Muscle of back (tissue), 11 donors: ENCODE measurements around the gene CHAF1A. TPM values are rescaled to one million over a fixed set of nuclear protein-coding genes. Genes with fewer than 3 reads are reported as not detected.

ENCODE experiments used
- DNase-seq, 3 donors: peaks; one replicate each; pipeline versions ENCODE4 v3.0.0 to v3.0.0-alpha.2; 2013
- polyA plus RNA-seq, 10 donors: library from polyadenylated mRNA; unstranded; fragments of 120-200 nt; gene quantifications; one replicate each; pipeline ENCODE4 v1.2.1, GENCODE V29; 2013; ENCODE audit not compliant: insufficient read length in 10 of 10

The CHAF1A gene
- polyA plus RNA-seq, 10 donors: 8.2 to 17.3 (median 12.3) TPM

DNA sequence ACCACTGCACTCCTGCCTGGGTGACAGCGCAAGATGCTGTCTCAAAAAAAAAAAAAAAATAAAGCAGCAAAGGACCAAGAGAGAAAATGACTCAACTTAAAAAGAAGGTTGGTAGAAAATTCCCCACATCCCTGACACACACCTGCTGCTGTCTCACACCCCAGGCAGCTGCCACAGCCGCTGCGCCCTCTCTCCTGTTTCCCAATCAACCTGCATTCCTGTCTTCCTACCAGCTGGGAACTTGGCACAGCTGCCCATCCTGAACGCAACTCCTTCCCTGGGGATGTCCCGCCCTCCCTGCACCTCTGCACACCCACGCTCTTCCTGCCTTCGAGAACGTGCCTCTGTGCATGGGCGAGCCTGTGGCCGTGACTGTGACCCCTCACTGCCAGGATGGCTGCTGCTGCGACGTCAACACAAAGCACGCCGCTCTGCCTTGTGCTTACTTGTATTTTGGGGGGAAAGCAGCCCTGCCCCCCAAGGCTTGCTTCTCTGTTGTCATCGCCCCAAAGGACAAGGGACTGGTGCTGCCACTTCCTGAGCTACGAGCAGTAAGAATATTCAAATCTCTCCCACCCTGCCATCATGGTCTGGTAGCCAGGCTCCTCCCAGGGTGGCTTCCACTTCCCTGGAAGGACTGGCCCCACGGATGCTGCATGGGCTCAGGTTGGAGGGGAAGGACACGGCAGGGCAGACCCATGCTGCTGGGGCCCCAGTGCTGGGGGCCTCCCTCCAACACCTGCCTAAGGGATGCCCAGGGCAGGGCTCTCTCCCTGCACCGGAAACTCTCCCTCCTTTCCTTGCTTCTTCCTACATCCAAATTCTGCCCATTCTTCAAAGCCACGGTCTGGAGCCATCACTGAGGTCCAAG, 22.8 kb upstream of the CHAF1A start:
- DNase-seq: no peak

DNA sequence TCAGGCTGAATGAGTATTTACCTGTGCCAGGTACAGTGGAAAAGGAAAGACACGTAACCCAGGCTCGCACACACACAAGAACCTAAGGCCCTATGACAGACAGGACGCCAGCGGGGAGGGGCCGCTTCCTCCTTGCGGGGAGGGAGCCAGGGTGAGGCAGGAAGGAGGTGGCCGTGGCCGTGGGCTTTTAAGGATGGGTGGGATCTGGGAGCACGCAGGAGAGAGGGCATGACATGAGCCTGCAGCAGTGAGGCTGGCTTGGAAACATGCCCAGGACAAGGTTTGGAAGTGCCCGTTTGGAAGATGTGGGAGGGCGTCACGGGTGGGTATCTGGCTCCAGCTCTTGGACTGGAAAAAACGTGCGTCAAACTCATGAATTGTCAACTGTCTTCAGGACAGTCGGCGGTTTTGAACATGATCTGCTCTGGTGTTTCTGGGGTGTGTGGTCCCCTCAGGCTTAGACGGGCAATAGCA, 22.1 kb upstream of the CHAF1A start:
- no peak for DNase-seq

DNA sequence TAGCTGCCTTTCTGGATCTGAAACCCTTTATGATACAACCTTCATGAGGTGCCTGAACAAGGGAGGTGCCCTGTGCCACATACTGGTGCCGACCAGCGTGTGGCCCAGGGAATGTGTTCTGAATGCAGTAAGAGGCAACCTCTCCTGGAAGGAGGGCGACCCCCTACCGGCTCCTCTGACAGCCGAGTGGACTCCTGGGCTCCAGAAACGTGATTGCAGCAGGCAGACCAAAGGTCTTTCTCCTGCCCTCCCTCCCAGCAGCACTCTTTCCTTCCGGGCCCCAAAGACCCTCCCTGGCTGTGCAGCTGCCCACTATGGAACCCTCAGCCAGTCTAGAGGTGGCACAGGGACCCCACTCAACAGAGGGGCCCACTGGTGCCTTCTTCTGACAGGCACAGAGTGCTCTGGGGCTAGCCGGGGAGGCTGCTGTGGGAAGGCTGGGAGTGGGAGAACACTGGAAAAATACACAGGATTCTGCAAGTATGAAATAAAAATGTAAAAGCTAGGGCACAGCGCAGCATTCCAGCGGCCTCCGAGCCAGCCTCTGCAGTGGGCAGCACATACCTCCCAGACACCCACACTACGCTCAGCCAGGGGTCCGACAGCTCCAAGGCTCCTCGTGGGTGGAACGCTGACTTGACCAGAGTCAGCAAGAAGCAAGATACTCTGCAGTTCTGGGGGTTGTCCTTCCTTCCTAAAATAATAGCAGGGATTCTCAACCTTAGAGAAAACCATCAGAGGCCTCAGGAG, 17.0 kb upstream of the CHAF1A start:
- DNase-seq: no peak

DNA sequence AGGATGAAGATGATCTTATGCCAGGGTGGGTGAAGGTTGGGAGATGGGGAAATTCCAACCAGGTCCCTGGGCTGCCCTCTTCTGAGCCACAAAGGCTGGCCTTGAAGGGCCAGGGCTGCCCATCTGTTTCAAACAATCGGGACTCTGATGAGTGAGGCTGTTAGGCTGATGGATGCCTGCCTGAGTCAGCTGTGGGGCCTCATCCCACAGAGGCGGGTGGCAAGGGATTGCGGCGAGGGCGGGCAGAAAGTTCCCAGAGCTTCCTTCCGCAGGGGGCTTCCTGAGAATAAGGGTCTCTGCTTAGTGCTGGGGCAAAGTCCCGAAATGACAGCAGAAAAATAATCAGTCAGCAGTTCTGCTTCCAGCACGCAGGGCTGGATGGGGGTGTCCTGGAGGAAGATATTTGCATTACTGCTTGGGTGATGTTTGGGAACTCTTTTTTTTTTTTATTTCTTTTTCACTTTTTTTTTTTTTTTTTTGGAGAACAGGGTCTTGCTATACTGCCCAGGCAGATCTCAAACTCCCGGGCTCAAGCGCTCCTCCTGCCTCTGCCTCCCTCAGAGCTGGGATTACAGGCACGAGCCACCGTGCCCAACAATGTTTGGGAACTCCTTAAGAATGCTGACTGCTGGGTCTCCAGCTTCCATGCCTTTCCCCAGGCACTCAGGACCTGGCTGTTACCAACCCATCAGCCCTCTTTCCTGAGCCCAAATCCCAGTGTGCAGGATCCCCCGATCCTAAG, 16.2 kb upstream of the CHAF1A start:
- peak in 1 of 3 donors; percentile 11 for DNase-seq

DNA sequence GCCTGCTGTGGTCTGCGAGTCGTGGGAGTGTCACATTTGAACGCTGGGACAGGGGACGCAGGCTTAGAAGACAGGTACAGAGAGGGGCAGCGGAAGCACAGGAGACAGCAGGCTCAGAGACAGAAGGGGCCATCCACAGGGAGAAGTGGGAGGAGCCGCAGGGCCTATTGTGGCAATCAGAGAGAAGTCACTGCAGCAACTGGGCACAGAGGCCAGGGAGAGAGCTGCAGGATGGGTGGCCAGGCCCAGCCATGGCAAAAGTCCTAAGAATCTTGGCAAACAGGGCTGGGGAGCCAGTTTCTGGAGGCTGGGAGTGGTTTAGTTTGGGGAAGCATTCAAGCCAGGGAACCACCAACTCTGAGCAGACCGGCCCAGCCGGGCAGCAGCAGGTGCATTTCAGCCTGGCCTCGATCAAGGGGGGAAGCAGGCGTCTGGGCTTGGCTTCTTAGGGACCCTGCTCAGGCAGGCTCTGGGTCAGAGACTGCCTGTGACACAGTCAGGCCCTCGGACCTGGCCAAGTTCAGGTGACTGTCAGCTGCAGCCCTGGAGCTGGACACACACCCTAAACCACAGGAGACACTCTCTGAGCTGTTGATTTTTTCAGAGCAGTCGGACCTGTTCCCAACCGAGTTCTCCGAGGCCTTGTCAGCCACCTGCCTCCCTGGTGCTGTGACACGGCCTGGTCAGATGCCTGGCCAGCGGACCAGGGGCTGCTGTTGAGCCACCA, 13.9 kb upstream of the CHAF1A start:
- DNase-seq: peak in 1 of 3 donors; percentile 58

DNA sequence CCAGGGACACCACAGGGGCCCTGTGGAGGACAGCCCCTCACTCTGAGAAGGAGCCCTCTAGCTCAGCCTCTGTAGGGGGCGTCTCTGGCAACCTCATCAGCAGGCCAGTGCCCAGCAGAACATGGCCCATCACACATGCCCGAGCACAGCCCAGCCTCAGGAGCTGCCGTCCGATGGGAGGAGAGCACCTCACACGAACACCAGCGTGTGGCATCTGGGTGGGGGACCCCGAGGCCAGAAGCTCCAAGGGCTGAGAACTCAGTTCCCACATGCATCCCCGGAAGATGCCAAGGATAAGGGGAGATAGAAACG, 13.4 kb upstream of the CHAF1A start:
- DNase-seq: no peak

DNA sequence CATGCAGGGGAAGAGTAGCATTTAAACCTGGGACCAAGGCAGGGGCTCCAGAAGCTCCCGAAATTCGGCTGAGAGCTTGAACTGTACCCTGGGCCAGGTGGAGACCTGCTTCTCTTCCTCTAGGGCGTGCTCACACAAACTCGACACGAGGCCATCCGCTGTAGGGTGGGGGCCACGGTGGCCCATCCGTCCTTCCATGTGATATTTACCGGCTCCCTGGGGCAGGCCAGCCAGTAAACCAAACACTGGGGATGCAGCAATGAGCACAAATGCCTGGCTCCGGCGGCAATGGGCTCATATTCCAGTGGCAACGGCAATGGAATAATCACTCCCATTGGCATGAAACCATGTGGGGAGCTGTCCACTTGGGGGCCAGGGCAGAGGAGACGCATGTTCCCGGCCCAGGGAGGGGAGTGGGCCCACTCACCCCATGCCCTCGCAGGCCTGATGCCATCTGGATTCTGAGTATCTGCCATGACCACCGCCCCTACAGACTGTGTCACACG, 12.9 kb upstream of the CHAF1A start:
- no peak for DNase-seq

DNA sequence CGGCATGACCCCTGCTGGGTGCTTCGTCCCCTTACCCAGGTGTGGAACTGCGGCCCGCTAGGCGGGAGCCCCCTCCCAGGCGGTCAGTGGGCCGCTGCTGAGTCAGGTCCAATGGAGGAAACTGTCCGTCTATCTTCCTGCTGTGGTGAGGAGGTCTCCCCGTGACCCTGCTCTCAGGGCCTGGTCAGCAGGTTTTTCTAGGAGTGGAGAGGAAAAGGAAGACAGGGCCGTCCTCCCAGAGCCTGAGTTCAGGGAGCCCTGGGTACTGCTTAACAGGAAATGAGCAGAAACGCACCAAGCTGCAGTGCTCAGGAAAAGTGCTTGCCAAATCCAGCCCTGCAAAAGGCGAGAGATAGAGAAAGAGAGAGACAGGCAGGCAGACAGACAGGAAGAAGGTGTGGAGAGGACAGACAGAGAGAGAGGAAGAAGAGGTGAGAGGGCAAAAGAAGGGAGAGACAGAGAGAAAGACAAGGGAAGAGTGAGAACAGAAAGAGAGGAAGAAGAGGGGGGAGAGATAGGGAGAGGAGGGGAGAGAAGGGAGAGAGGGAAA, 12.3 kb upstream of the CHAF1A start:
- DNase-seq: peak in 1 of 3 donors; percentile 79

DNA sequence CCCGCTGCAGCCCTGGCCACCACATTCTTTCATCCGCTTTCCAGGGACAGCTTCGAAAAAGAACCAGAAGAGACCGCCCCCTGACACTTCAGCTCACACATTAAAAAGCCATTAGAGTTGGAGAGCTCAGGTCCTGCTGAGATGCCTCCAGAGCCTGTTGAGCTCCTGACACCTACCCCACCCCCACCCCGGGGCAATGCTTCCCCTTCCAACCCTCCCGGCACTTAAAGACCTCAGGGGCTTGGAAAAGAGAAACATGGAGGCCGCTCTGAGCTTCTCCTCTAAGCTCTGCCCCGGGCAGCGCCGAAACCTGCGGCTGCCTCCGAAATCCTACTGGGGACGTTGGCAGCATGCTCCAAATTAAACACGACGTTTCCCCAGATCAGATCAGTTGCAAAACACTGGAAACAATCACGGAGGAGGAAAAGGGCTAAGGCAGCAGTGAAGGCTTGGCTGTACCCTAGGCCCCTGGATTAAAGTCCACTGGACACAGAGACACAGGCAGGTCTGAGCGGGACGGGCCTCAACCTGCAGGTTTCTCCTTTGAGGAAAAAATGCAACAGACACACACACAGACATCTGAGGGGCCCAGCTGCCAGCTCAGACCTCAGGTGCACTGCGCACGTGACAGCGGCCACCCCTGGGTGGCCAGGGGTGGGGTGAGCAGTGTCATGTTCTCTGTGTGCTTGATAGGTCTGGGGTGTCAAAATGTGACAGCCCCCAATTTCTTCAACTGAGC, 11.7 kb upstream of the CHAF1A start:
- peak in 1 of 3 donors; percentile 63 for DNase-seq

DNA sequence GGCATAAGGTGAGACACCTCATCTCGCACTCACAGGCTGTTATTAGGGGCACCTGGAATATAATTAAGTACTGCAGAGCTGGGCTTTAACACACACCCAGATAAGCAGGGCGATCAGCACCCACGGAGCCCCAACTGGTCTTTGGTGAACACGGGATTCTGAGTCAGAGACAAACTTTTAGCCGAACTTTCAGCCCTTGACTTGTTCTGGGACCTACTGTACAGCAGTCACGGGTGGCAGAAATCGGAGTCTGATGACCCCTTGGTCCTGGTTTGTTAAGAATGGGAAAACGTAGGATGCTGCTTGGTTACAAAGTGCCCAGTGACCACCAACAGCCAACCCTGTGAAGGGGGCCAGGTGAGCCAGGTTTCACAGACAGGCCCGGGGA, 11.1 kb upstream of the CHAF1A start:
- no peak for DNase-seq

DNA sequence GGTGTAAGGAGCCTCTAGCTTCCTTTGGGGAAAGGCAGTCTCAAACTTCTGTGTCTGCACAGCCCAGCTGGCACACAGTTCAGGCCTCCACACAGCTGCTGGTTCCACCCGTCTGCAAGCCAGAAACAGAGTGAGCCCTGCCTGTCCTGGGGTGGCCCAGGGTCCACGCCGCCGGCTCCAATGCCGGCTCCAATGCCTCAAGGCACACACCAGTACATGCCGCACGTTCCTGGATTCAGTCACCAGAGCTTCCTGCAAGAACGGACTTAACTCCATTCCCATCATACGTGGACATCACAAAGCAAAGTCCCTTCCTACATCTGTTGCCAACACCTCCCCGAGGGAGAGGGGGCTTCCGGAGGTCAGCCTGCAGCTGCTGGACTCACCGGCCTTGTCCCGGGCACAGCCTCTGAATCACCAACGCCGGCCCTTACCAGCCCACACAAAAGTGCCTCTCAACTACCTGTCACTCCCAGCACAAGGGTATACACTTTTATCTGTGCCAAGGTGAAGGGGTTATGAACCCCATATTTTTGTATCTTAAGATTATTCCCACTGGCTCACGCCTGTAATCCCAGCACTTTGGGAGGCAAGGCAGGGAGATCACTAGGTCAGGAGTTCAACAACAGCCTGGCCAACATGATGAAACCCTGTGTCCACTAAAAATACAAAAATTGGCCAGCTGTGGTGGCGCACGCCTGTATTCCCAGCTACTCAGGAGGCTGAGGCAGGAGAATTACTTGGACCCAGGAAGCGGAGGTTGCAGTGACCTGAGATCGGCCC, 10.5 kb upstream of the CHAF1A start:
- DNase-seq: peak in 2 of 3 donors; percentile 76 to 84

DNA sequence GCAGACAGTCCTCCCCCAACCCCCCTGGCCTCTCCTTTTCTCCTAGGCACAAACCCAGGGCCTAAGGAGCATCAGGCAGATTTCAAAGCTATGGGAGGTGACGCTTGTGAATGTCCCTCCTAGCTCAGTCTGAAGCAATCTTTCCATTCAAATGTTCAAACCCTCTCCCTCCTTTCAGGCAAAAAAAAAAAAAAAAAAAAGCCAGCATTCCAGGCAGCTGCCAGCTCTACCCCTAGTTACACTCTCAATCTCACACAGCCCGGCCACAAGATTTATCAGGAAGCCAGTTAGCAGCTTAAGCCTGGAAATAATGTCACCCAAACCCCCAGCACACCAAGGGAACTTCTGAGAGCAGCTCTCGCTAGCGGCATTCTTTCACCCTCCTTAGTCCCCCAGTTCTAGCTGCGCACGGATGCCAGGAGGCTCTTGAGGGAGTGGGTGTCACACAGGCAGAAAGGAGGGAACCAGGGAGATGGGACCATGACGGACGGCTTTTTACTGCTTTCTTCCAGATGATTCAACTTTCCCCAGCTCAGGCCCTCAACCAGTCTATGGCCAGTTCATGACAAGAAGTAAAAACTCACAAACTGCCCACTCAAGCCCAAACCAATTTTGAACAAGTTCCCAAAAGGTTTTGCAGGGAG, 8.4 kb upstream of the CHAF1A start:
- peak in 1 of 3 donors; percentile 46 for DNase-seq

DNA sequence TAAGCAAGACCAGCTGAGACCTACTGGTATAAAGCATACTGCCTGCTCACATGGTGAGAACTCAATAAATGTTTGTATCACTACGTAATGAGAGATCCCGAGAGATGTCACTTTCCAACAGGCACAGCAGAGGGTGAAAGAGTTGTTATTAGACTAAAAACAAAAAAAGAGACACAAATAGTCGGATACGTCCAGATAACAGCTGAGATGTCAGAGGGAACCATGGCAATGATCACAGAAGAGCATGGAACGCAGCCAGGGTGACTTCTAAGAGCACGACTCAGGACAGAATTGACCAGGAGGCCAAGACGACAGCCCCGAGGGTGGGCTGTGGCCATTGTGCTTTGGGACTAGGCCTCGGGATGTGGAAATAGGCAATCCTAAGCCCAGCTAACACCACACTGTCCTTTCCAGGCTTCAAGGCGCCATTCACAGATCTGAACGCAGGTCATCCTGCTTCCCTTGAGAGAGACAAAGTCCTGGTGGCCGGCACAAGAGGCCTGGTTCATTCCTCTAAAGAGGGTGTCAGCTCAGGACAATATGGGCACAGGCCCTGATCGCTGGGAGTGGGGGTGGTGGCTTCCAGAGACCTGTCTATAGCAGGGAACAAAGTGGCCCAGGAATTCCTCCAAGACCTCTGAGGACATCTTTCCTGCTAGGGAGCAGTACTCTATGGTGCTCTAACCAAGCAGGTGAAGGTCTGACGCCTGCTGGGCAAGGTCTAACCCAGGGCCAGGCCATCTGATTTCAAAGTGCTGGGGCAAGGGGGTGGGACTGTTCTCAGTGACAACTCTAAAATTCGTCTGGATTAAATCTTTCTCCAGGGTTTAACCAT, 5.3 kb upstream of the CHAF1A start:
- DNase-seq: peak in 1 of 3 donors; percentile 29

DNA sequence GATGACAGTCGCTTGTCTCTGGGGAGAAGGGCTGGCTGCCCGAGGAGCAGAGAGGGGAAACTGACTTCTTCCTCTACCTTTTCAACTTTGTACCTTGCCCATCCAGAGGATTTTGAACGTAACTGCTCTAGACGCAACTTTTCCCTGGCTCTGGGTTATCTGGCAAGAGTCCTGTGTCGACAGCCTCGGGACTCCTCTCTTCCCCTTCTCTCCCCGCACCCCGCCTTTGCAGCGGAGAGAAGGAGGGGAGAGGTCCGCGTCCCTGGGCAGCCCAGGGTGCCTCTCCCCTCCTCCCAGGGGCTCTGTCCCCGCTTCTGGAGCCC, 2.7 kb upstream of the CHAF1A start:
- peak in 1 of 3 donors; percentile 76 for DNase-seq

DNA sequence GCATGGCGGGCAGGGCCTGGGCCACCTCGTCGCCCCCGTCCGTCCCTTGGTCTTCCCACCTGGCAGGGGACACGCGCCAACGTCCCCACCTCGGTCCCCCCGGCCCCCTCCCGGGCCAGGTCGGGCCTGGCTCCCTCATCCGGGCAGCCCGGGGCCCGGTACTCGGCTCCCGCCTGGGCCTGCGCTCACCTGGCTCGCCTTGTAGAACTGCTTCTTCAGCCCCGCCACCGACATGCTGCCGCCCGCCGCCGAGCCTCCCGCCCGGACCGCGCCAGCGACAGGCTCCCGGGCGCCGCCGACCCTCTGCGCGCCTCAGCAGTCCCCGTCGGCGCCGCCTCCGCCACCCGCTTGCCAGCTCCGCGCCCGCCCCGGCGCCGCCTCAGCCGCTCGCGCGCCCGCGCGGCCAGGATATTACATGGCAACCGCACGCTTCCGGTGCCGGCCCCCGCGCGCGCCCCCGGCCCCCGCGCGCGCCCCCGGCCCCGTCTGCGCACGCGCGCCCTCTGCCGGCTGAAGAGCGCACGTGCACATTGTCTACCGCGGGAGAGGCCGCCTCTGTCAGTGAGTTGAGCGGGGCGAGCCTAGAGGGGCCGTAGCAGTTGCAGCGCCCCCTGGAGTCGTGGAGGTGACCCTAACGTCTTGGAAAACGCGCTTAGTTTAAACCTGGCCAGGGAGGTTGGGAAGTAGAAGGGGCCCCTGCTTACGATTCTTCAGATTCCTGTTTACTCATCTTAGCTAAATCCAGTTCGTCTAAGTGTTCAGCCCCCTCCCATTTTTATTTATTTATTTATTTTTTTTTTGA, 2.1 kb upstream of the CHAF1A start, which contains the start of gene SH3GL1:
Gene SH3GL1, minus strand, starts transcription at position 413 of the 802 bp plus-strand sequence. Its CDS starts 179 bp downstream, at position 234.
- DNase-seq: peak; percentile 93 to 94 (median 93)

DNA sequence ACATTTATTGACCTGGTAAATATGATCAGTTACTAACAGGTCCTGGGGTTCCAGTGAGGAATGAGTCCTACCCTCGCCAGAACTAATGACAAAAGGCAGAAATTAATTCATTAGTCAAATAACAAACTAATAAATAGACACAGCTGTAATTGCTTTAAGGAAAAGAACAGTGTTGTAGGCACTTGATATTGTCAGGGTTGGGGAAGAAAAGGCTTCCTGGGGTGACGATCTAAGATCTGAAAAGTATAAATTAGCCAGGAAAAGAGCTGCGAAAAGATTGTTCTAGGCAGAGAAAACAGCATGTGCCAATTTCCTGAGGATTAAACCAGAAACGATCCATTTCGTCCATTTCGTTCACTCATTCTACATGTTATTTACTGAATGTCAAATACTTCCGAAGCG, 670 bp upstream of the CHAF1A start:
- no peak for DNase-seq
